OCI-LY1 (cell line): ENCODE measurements around the gene BICD2.

Source experiments
- EZH2 ChIP-seq: fragments of 200-600 bp; sonication (generic), shearing (Covaris generic); IDR thresholded peaks from 2 replicates; pipeline ENCODE4 v1.8.0; 2017; ENCODE audit warnings: borderline replicate concordance, mixed run types, mild to moderate bottlenecking, antibody characterized with exemption, low read length, moderate library complexity, mixed read lengths
- TF ChIP-seq, protein P1 (sequence below): fragments of 200-600 bp; sonication (generic), shearing (Covaris generic); IDR thresholded peaks from 2 replicates; pipeline ENCODE4 v1.5.1; 2017; ENCODE audit warnings: mild to moderate bottlenecking, antibody characterized with exemption, low read length, moderate library complexity, mixed read lengths

DNA sequence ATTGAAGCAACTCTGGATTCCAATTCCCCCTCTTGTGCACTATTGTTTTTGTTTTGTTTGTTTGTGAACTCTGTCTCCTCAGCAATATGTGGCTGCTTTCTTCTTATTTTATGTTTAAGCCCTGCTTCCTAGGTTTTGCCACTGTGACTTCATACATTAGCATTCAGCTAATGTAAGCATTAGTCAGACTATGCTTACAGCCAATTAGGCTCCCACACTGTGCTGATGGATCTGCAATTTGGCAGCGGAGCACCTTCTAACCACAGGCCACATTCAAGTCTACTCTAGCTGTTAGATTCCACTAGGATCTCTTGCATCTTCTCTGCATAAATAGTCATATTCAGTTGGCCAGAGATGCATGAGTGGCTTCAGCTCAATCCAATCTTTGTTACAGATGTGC is 9.6 kb upstream of the BICD2 start:
- TF ChIP-seq, protein P1, sequence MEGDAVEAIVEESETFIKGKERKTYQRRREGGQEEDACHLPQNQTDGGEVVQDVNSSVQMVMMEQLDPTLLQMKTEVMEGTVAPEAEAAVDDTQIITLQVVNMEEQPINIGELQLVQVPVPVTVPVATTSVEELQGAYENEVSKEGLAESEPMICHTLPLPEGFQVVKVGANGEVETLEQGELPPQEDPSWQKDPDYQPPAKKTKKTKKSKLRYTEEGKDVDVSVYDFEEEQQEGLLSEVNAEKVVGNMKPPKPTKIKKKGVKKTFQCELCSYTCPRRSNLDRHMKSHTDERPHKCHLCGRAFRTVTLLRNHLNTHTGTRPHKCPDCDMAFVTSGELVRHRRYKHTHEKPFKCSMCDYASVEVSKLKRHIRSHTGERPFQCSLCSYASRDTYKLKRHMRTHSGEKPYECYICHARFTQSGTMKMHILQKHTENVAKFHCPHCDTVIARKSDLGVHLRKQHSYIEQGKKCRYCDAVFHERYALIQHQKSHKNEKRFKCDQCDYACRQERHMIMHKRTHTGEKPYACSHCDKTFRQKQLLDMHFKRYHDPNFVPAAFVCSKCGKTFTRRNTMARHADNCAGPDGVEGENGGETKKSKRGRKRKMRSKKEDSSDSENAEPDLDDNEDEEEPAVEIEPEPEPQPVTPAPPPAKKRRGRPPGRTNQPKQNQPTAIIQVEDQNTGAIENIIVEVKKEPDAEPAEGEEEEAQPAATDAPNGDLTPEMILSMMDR: no peak
- no peak for TF ChIP-seq EZH2
